MM.1S (cell line): ENCODE measurements around the gene CCR5AS.

Experiments used
- DNase-seq: peaks from one replicate; pipeline ENCODE4 v3.0.0-alpha.2; 2015
- H2AFZ ChIP-seq: fragments of 300-600 bp; sonication (generic); 2 replicates; pipeline ENCODE4 v1.6.0; 2016; ENCODE audit warnings: antibody characterized with exemption, low read length
- H3F3A ChIP-seq: fragments of 300-600 bp; sonication (generic); 2 replicates; pipeline ENCODE4 v1.6.1; 2016; ENCODE audit warnings: mild to moderate bottlenecking, antibody characterized with exemption, low read length, moderate library complexity, mixed read lengths; ENCODE audit not compliant: insufficient read depth
- H3K27ac ChIP-seq: fragments of 300-600 bp; sonication (generic); 2 replicates; pipeline ENCODE4 v1.5.1; 2016; ENCODE audit warnings: mild to moderate bottlenecking, low read length
- H3K27me3 ChIP-seq: fragments of 300-600 bp; sonication (generic); replicated peaks from 2 replicates; pipeline ENCODE4 v1.6.0; 2016; ENCODE audit warnings: low read length; ENCODE audit not compliant: insufficient read depth
- H3K36me3 ChIP-seq: fragments of 300-600 bp; sonication (generic); replicated peaks from 2 replicates; pipeline ENCODE4 v1.6.1; 2016; ENCODE audit warnings: mild to moderate bottlenecking, low read length, mixed read lengths; ENCODE audit not compliant: insufficient read depth
- H3K4me1 ChIP-seq: fragments of 300-600 bp; sonication (generic); 2 replicates; pipeline ENCODE4 v1.6.1; 2016; ENCODE audit warnings: low read length, mixed read lengths
- H3K4me2 ChIP-seq: fragments of 300-600 bp; sonication (generic); 2 replicates; pipeline ENCODE4 v1.6.0; 2016; ENCODE audit warnings: low read depth, low read length
- H3K4me3 ChIP-seq: fragments of 300-600 bp; sonication (generic); 2 replicates; pipeline ENCODE4 v1.5.1; 2016; ENCODE audit warnings: low read length, mixed read lengths
- H3K79me2 ChIP-seq: fragments of 300-600 bp; sonication (generic); 2 replicates; pipeline ENCODE4 v1.6.1; 2016; ENCODE audit warnings: mixed run types, low read length, mixed read lengths
- H3K9ac ChIP-seq: fragments of 300-600 bp; sonication (generic); 2 replicates; pipeline ENCODE4 v1.6.1; 2016; ENCODE audit warnings: low read length, mixed read lengths
- H3K9me2 ChIP-seq: fragments of 300-600 bp; sonication (generic); replicated peaks from 2 replicates; pipeline ENCODE4 v1.6.1; 2016; ENCODE audit warnings: mild to moderate bottlenecking, low read length, mixed read lengths; ENCODE audit not compliant: insufficient read depth
- H3K9me3 ChIP-seq: fragments of 300-600 bp; sonication (generic); replicated peaks from 2 replicates; pipeline ENCODE4 v1.6.1; 2016; ENCODE audit warnings: mild to moderate bottlenecking, low read length, mixed read lengths; ENCODE audit not compliant: insufficient read depth
- H4K20me1 ChIP-seq: fragments of 300-600 bp; sonication (generic); 2 replicates; pipeline ENCODE4 v1.6.1; 2016; ENCODE audit warnings: mild to moderate bottlenecking, low read length, moderate library complexity, mixed read lengths; ENCODE audit not compliant: insufficient read depth
- EZH2 ChIP-seq: fragments of 300-600 bp; sonication (generic); optimal IDR thresholded peaks from 2 replicates; pipeline ENCODE3; 2017; ENCODE audit warnings: low read depth, mild to moderate bottlenecking, antibody characterized with exemption, low read length, mixed read lengths
- EZH2phosphoT487 ChIP-seq: fragments of 300-600 bp; sonication (generic); IDR thresholded peaks from 2 replicates; pipeline ENCODE4 v1.6.1; 2018; ENCODE audit warnings: antibody characterized with exemption, low read length
- TF ChIP-seq, protein P1 (sequence below): fragments of 300-600 bp; sonication (generic); IDR thresholded peaks from 2 replicates; pipeline ENCODE4 v1.5.1; 2016; ENCODE audit warnings: antibody characterized with exemption, low read length, mixed read lengths

The CCR5AS gene

DNA sequence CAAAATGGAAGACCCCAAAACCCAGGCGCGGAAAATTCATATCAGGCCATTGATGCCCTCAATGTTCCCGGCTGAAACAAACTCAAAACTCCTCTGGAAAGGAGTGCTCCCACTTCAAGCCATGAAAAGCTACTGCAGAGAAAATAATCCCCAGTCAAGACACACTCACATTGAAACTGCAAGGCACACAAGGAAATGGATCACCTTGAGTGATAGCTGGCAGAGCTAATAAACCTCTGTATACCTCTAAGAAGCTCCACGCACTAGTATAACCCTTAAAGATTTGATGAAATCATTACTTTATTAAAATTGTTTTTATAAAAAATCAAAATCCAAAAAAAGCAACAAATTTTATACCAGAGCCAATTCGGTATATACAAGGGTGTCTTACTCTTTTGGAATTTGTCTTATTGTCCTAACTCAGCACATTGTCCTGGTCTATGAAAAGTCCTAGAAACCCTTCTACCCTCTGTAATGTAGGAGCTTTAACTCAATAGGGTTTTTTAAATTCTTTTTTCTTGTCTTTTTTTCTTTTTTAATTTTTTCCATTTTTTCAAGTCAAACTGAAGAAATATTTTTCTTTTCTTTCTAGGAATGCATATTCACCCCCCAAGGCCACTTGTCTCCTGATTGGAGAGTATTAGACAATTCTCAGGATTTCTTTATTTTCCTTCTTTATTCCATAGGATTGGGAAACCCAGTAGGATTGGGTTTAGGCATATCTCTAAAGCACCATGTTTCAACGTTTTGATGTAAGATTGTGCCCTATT lies 8.5 kb downstream of the CCR5AS start:
- no peak overlapping the region for H2AFZ ChIP-seq
- DNase-seq = no peak
- H3K9ac ChIP-seq = no peak overlapping the region
- no peaks in the 10 kb centered on the region for H3K27me3 ChIP-seq
- peaks cover 58% of the 10 kb centered on the region for H3K4me1 ChIP-seq
- no peak overlapping the region for H3K27ac ChIP-seq
- H3K4me2 ChIP-seq = no peak overlapping the region
- no peaks in the 10 kb centered on the region for H3K36me3 ChIP-seq
- H3F3A ChIP-seq = peaks cover 18% of the 10 kb centered on the region
- no peak overlapping the region for H3K4me3 ChIP-seq
- no peaks in the 10 kb centered on the region for H3K9me2 ChIP-seq
- no peaks in the 10 kb centered on the region for H4K20me1 ChIP-seq
- H3K79me2 ChIP-seq = no peaks in the 10 kb centered on the region
- TF ChIP-seq, protein P1, sequence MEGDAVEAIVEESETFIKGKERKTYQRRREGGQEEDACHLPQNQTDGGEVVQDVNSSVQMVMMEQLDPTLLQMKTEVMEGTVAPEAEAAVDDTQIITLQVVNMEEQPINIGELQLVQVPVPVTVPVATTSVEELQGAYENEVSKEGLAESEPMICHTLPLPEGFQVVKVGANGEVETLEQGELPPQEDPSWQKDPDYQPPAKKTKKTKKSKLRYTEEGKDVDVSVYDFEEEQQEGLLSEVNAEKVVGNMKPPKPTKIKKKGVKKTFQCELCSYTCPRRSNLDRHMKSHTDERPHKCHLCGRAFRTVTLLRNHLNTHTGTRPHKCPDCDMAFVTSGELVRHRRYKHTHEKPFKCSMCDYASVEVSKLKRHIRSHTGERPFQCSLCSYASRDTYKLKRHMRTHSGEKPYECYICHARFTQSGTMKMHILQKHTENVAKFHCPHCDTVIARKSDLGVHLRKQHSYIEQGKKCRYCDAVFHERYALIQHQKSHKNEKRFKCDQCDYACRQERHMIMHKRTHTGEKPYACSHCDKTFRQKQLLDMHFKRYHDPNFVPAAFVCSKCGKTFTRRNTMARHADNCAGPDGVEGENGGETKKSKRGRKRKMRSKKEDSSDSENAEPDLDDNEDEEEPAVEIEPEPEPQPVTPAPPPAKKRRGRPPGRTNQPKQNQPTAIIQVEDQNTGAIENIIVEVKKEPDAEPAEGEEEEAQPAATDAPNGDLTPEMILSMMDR = no peak
- TF ChIP-seq EZH2phosphoT487 (no peak), EZH2 (no peak)
- no peaks in the 10 kb centered on the region for H3K9me3 ChIP-seq

DNA sequence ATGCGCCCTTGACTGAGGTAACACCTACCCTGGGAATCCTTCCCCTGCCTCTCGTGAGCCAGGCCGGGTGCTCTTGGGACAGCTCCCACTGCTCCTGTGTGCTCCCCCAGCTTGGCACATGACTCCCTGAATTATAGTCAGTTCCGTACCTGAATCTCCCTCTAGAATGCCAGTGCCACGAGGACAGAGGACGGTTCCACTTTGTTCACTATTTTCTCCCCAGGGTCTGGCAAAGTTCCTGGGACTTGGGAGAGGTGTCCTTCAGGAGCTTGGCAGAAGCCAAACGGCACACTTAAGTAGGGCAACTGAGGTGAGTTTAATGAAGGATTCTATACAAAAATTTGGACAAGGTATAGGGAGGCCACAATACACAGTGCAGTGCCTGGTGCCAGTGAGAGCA lies 9.8 kb downstream of the CCR5AS start:
- Histone ChIP-seq H3K79me2 (no peaks in the 10 kb centered on the region), H3K27me3 (no peaks in the 10 kb centered on the region), H4K20me1 (no peaks in the 10 kb centered on the region), H3K4me1 (peaks cover 70% of the 10 kb centered on the region), H2AFZ (no peak overlapping the region), H3K4me2 (no peak overlapping the region), H3K9me3 (no peaks in the 10 kb centered on the region), H3K9ac (no peak overlapping the region), H3F3A (peaks cover 21% of the 10 kb centered on the region), H3K4me3 (no peak overlapping the region), H3K9me2 (no peaks in the 10 kb centered on the region), H3K36me3 (no peaks in the 10 kb centered on the region), H3K27ac (peak overlapping the region; percentile 84; the same call in 1 of the 2 replicates)
- no peak for DNase-seq
- TF ChIP-seq EZH2 (no peak), EZH2phosphoT487 (no peak)
- TF ChIP-seq, protein P1 = no peak

DNA sequence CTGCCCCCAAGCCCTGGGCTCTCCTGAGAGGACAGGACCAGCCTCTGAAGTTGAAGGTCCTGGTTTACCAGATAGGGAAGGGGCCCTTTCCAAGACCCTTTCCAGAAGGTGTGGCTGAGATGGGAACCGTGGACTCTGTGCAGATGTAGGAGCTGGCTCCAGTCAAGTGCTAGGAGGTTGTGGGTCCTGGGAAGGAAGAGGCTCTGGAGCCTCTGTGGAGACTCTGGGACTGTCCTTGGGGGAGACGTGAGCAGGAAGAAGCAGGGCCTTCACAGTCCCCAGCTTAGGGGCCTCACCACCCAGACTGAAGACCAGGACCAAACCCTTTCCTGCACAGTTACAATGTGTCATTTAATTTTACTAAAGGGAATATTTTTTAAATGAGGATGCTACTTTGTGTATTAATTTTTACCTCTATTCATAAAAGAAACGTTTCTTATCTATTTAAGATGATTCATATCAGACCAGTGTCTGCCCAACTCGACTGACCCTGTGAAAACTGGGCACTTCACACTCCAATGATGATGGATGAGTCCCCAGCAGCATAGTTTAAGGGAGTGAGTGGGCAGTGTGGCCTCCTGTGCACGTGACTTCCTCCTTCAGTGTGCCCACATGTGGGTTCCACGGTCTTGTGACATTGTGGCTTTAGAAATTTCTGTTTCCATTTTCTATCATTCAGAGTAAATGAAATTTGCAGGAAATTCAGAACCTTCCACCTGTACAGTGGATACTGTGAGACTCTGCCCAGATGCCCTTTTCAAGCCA lies 10.9 kb downstream of the CCR5AS start:
- Histone ChIP-seq H3K9ac (peak overlapping the region; percentile 16; the same call in 1 of the 2 replicates), H3K27me3 (no peaks in the 10 kb centered on the region), H3K4me1 (peaks cover 81% of the 10 kb centered on the region), H3K79me2 (no peaks in the 10 kb centered on the region), H3K27ac (peak overlapping the region; percentile 84), H3K36me3 (no peaks in the 10 kb centered on the region), H3K4me2 (peak overlapping the region; percentile 29), H3K9me3 (no peaks in the 10 kb centered on the region), H2AFZ (0 out of 2 replicates have a peak overlapping the region, but pooled peaks have one; percentile 1), H3K9me2 (no peaks in the 10 kb centered on the region), H3F3A (peaks cover 29% of the 10 kb centered on the region), H3K4me3 (no peak overlapping the region), H4K20me1 (no peaks in the 10 kb centered on the region)
- peak; percentile 71 for DNase-seq
- TF ChIP-seq EZH2phosphoT487 (no peak), EZH2 (no peak)
- TF ChIP-seq, protein P1 = no peak
